ENCODE measurements around the gene PRKG1.

The PRKG1 gene

GRCh38 chr10:51090190-51090589, 15.9 kb downstream of the PRKG1 start:
- Histone ChIP-seq H3K27me3 (ENCODE audit: insufficient read depth, poor library complexity, severe bottlenecking) (no peaks in the 10 kb centered on the region), H3K27ac (replicated peaks) (no peak overlapping the region), H3K4me3 (replicated peaks; ENCODE audit: insufficient read depth, low read length) (no peak overlapping the region)
- TF ChIP-seq SPI1 (IDR thresholded peaks at IDR 0.05; ENCODE audit: borderline replicate concordance, low read depth) (no peak), REST (IDR thresholded peaks at IDR 0.05; ENCODE audit: insufficient replicate concordance, low read depth) (no peak), CTCF (IDR thresholded peaks at IDR 0.05; ENCODE audit: insufficient read depth, low read length) (no peak), GABPA (IDR thresholded peaks at IDR 0.05; ENCODE audit: low read depth) (no peak), POLR2AphosphoS5 (IDR thresholded peaks at IDR 0.05; ENCODE audit: low read depth) (no peak)
- no peak for DNase-seq (ENCODE audit: low read depth in 1 of 2, low spot score in 1 of 2)

- Histone ChIP-seq H3K27me3 (ENCODE audit: insufficient read depth, poor library complexity, severe bottlenecking) (no peaks in the 10 kb centered on the region), H3K4me3 (replicated peaks; ENCODE audit: insufficient read depth, low read length) (no peak overlapping the region), H3K27ac (replicated peaks) (no peak overlapping the region)
- TF ChIP-seq REST (IDR thresholded peaks at IDR 0.05; ENCODE audit: insufficient replicate concordance, low read depth) = no peak
- no peak for TF ChIP-seq GABPA (IDR thresholded peaks at IDR 0.05; ENCODE audit: low read depth)
- no peak for TF ChIP-seq SPI1 (IDR thresholded peaks at IDR 0.05; ENCODE audit: borderline replicate concordance, low read depth)
- no peak for TF ChIP-seq CTCF (IDR thresholded peaks at IDR 0.05; ENCODE audit: insufficient read depth, low read length)
- no peak for TF ChIP-seq POLR2AphosphoS5 (IDR thresholded peaks at IDR 0.05; ENCODE audit: low read depth)
- no peak for DNase-seq (ENCODE audit: low read depth in 1 of 2, low spot score in 1 of 2)
Observed at GRCh38 chr10:51092402-51092801, 18.1 kb downstream of the PRKG1 start.

GRCh38 chr10:51095444-51095843, 21.2 kb downstream of the PRKG1 start:
- TF ChIP-seq SPI1 (IDR thresholded peaks at IDR 0.05; ENCODE audit: borderline replicate concordance, low read depth) (no peak), GABPA (IDR thresholded peaks at IDR 0.05; ENCODE audit: low read depth) (no peak), REST (IDR thresholded peaks at IDR 0.05; ENCODE audit: insufficient replicate concordance, low read depth) (no peak), POLR2AphosphoS5 (IDR thresholded peaks at IDR 0.05; ENCODE audit: low read depth) (no peak), CTCF (IDR thresholded peaks at IDR 0.05; ENCODE audit: insufficient read depth, low read length) (no peak)
- no peaks in the 10 kb centered on the region for H3K27me3 ChIP-seq (ENCODE audit: insufficient read depth, poor library complexity, severe bottlenecking)
- no peak overlapping the region for H3K4me3 ChIP-seq (replicated peaks; ENCODE audit: insufficient read depth, low read length)
- H3K27ac ChIP-seq (replicated peaks) = no peak overlapping the region
- DNase-seq (ENCODE audit: low read depth in 1 of 2, low spot score in 1 of 2) = no peak

All from HL-60 (cell line).